ENCODE measurements around the gene GPR78.

The GPR78 gene

DNA sequence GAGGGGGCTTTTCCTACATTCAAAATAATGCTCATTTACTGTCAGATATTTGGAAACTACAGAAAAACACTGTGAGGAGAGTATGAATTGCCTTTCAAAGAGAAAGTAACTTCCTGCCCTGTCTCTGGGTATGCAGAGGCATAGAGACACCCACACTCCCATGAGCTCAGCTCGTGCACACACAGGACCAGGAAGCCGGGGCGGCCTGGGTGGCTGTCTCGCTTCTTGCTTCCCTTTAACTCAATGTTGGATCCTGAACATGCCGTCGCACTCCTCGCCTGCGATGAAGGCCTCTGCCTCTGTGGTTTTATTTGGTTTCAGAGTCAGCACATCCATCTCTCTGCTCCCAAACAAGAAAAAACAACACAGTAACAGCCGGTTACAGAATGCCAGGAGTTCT, 40.1 kb upstream of the GPR78 start:
- Histone ChIP-seq H2AFZ (ENCODE audit: low read depth, low read length) (no peak overlapping the region), H3K9me3 (ENCODE audit: insufficient read depth, low read length, severe bottlenecking) (no peaks in the 10 kb centered on the region), H3K4me1 (ENCODE audit: insufficient read depth, low read length) (no peaks in the 10 kb centered on the region), H3K36me3 (ENCODE audit: insufficient read depth, low read length) (no peaks in the 10 kb centered on the region), H4K20me1 (ENCODE audit: insufficient read depth, low read length) (no peaks in the 10 kb centered on the region), H3K4me3 (ENCODE audit: low read depth in 1 of 2, low read length in 2 of 2) (no peak overlapping the region), H3K9ac (ENCODE audit: low read depth, low read length) (no peak overlapping the region), H3K4me2 (ENCODE audit: insufficient read depth, low read length) (no peak overlapping the region), H3K27me3 (ENCODE audit: insufficient read depth, low read length, poor library complexity) (no peaks in the 10 kb centered on the region), H3K27ac (ENCODE audit: low read length) (no peak overlapping the region), H3K79me2 (ENCODE audit: insufficient read depth, low read length) (no peaks in the 10 kb centered on the region)
- no peak for ATAC-seq (ENCODE audit: insufficient read depth, low read depth)
- no peak for DNase-seq
- TF ChIP-seq, protein P1, sequence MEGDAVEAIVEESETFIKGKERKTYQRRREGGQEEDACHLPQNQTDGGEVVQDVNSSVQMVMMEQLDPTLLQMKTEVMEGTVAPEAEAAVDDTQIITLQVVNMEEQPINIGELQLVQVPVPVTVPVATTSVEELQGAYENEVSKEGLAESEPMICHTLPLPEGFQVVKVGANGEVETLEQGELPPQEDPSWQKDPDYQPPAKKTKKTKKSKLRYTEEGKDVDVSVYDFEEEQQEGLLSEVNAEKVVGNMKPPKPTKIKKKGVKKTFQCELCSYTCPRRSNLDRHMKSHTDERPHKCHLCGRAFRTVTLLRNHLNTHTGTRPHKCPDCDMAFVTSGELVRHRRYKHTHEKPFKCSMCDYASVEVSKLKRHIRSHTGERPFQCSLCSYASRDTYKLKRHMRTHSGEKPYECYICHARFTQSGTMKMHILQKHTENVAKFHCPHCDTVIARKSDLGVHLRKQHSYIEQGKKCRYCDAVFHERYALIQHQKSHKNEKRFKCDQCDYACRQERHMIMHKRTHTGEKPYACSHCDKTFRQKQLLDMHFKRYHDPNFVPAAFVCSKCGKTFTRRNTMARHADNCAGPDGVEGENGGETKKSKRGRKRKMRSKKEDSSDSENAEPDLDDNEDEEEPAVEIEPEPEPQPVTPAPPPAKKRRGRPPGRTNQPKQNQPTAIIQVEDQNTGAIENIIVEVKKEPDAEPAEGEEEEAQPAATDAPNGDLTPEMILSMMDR (IDR thresholded peaks at IDR 0.05; ENCODE audit: borderline replicate concordance, extremely low read depth, low read length, poor library complexity, severe bottlenecking), result no peak
- no peak for TF ChIP-seq EZH2 (IDR thresholded peaks at IDR 0.05; ENCODE audit: borderline replicate concordance, low read depth, low read length, severe bottlenecking)

DNA sequence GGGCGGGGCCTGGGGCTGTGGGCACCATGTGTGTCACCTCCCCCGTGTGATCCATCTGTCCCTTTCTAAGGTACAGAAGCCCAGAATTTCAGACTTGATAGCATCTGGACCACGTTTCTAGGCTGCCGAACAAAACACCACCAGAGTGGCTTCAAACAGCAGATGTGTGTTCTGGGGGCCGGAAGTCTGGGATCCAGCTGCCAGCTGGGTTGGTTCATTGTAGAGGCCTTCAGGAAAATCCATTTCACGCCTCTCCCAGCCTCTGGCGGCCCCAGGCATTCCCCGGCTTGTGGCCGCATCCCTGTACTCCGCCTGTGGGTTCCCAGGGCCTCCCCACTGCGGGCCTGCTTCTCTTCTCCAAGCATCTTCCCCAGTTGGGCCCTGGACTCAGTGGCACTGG, 39.6 kb upstream of the GPR78 start:
- Histone ChIP-seq H3K4me3 (ENCODE audit: low read depth in 1 of 2, low read length in 2 of 2) (no peak overlapping the region), H3K4me2 (ENCODE audit: insufficient read depth, low read length) (no peak overlapping the region), H3K36me3 (ENCODE audit: insufficient read depth, low read length) (no peaks in the 10 kb centered on the region), H4K20me1 (ENCODE audit: insufficient read depth, low read length) (no peaks in the 10 kb centered on the region), H3K9ac (ENCODE audit: low read depth, low read length) (no peak overlapping the region), H3K27me3 (ENCODE audit: insufficient read depth, low read length, poor library complexity) (no peaks in the 10 kb centered on the region), H2AFZ (ENCODE audit: low read depth, low read length) (no peak overlapping the region), H3K9me3 (ENCODE audit: insufficient read depth, low read length, severe bottlenecking) (no peaks in the 10 kb centered on the region), H3K4me1 (ENCODE audit: insufficient read depth, low read length) (no peaks in the 10 kb centered on the region), H3K27ac (ENCODE audit: low read length) (no peak overlapping the region), H3K79me2 (ENCODE audit: insufficient read depth, low read length) (no peaks in the 10 kb centered on the region)
- DNase-seq (no peak), ATAC-seq (ENCODE audit: insufficient read depth, low read depth) (no peak)
- TF ChIP-seq EZH2 (IDR thresholded peaks at IDR 0.05; ENCODE audit: borderline replicate concordance, low read depth, low read length, severe bottlenecking), result no peak
- TF ChIP-seq, protein P1 (IDR thresholded peaks at IDR 0.05; ENCODE audit: borderline replicate concordance, extremely low read depth, low read length, poor library complexity, severe bottlenecking), result no peak

DNA sequence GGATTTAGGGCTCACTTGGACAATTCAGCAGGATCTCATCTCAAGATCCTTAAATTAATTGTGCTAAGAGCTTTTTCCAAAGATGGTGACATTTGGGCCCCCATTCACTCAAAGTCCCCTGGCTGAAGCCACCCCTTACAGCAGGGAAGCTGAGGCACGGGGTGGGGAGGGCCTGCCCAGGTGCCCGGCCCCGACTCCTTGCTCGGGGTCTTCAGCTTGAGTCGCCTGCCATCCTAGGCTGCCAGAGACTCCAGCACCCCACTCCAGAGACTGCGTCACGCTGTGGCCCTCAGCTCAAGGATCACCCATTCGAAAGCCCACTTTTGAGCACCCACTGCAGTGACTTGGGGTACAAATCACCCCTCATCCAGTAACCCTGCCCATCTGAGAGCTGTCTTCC, 39.2 kb upstream of the GPR78 start:
- no peaks in the 10 kb centered on the region for H3K4me1 ChIP-seq (ENCODE audit: insufficient read depth, low read length)
- H3K9me3 ChIP-seq (ENCODE audit: insufficient read depth, low read length, severe bottlenecking), result no peaks in the 10 kb centered on the region
- no peaks in the 10 kb centered on the region for H3K36me3 ChIP-seq (ENCODE audit: insufficient read depth, low read length)
- no peak overlapping the region for H3K9ac ChIP-seq (ENCODE audit: low read depth, low read length)
- no peaks in the 10 kb centered on the region for H3K79me2 ChIP-seq (ENCODE audit: insufficient read depth, low read length)
- no peak overlapping the region for H3K4me3 ChIP-seq (ENCODE audit: low read depth in 1 of 2, low read length in 2 of 2)
- H3K27ac ChIP-seq (ENCODE audit: low read length), result no peak overlapping the region
- H2AFZ ChIP-seq (ENCODE audit: low read depth, low read length), result no peak overlapping the region
- no peaks in the 10 kb centered on the region for H3K27me3 ChIP-seq (ENCODE audit: insufficient read depth, low read length, poor library complexity)
- no peaks in the 10 kb centered on the region for H4K20me1 ChIP-seq (ENCODE audit: insufficient read depth, low read length)
- no peak for TF ChIP-seq EZH2 (IDR thresholded peaks at IDR 0.05; ENCODE audit: borderline replicate concordance, low read depth, low read length, severe bottlenecking)
- TF ChIP-seq, protein P1 (IDR thresholded peaks at IDR 0.05; ENCODE audit: borderline replicate concordance, extremely low read depth, low read length, poor library complexity, severe bottlenecking), result no peak
- H3K4me2 ChIP-seq (ENCODE audit: insufficient read depth, low read length), result no peak overlapping the region
- DNase-seq, result no peak
- ATAC-seq (ENCODE audit: insufficient read depth, low read depth), result no peak

Measured in DND-41 (cell line).